HG02970 (cell line): ENCODE measurements around the gene DENND5B.
"Not testable (repeated sequence)": the region's sequence is repeated elsewhere in the genome, so short reads cannot be mapped to it uniquely, and the experiment has no call there.

ENCODE experiments used
- ATAC-seq: cut with Tn5 transposase; IDR thresholded peaks from one replicate; pipeline ENCODE4 v1.9.1; 2021; ENCODE audit warnings: mild to moderate bottlenecking, moderate library complexity, moderate number of reproducible peaks; ENCODE audit not compliant: unreplicated experiment, low FRiP score

DENND5B gene

DNA sequence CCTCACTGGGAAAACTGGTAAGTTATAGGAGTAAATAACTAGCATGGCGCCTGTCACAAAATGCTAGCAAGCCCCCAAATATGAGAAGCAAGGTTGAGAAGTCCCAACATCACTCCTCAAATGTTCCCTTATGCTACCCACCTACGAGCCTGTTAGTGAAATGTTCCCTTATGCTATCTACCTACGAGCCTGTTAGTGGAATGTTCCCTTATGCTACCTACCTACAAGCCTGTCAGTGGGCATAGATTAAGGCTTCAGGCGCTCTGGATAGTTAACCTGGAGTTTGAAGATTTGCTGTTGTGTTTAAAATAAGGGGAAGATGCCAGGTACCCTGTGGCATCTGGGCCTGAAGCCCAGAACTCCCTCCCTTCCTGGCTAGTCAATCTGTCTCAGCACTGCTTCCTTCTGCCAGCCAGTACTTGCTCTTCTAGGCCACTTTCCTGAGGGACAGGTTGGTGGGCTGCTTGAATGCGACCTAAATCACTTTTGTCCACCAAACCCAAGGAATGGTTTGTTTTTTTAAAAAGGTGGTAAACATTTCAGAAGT, 197.9 kb downstream of the DENND5B start:
- ATAC-seq, result no peak

DNA sequence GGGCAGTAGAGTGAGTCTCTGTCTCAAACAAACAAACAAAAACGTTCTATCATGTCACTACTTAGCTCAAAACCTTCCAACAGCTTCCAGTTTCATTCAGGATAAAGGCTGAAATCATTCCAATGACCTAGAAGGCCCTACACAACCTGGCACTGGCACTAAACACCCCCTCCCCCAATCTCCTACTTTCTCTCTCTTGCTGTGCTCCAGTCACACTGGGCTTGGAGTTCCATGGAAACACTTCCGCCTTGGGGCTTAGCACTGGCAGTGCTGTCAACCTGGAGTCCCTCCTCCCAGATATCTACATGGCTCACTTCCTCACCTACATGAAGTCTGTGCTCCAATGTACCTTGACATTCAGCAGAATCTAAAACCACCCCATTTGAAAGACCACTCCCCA, 199.9 kb downstream of the DENND5B start:
- no peak for ATAC-seq

GRCh38 chr12:31388713-31389112, 202.2 kb downstream of the DENND5B start:
- no peak for ATAC-seq

- ATAC-seq, result no peak
Measured at GRCh38 chr12:31387466-31387865, 203.5 kb downstream of the DENND5B start.

DNA sequence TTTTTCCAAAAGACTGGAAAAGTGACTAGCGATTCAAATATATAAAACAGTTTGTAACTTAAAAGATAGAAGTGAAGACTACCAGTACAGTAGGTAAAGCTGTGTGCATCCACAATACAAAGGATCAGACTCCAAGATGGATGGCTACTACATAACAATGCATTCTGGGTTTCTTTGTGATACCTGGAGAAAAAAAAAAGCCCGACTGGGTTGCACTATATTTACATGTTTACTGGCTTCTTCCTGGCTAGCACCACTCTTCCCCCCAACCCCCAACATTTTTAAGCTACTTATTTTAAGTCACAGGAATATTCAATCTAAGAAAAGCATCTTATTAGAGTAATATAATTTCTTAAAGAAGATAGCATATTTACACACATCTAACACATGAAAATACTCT, 203.9 kb downstream of the DENND5B start:
- ATAC-seq, result no peak

GRCh38 chr12:31386364-31386777, 204.6 kb downstream of the DENND5B start:
- no peak for ATAC-seq

DNA sequence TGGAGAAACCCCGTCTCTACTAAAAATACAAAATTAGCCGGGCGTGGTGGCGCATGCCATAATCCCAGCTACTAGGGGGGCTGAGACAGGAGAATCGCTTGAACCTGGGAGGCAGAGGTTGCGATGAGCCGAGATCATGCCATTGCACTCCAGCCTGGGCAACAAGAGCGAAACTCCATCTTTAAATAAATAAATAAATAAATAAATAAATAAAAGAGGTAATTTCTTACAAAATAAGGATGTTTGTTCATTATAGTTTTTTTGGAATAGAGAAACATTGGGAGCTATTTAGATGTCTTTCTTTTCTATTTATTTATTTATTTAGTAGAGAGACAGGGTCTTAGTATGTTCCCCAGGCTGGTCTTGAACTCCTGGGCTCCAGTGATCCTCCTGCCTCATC, 213.7 kb downstream of the DENND5B start:
- ATAC-seq, result not testable (repeated sequence)

DNA sequence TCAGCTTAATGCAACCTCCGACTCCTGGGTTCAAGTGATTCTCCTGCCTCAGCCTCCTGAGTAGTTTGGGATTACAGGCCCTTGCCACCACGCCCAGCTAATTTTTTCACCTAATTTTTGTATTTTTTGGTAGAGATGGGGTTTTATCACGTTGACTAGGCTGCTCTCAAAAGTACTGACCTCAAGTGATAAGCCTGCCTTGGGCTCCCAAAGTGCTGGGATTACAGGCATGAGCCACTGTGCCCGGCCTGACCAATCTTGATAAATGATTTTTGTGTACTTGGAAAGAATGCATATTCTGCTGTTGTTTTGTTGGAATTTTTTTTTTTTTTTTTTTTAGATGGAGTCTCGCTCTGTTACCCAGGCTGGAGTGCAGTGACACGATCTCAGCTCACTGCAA, 215.5 kb downstream of the DENND5B start:
- ATAC-seq, result not testable (repeated sequence)

DNA sequence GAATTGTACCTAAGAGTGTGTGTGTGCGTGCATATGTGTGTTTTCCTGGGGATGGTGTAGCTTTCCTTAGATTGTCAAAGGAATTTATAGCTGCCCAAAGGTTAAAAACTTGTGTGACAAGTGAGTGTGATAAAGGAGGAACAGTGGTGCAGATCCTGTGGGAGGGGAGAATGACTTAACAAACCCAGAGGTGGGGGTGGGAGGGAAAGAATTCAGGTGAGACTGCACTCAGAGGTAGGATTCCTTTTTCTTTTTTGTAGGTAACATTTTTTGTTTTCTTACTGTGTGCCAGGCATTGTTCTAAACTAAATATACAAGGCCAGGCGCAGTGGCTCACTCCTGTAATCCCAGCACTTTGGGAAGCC, 219.7 kb downstream of the DENND5B start:
- ATAC-seq, result no peak

- ATAC-seq, result no peak
Measured at GRCh38 chr12:31370531-31371255, 220.2 kb downstream of the DENND5B start.

GRCh38 chr12:31369712-31370521, 221.0 kb downstream of the DENND5B start:
- no peak for ATAC-seq

DNA sequence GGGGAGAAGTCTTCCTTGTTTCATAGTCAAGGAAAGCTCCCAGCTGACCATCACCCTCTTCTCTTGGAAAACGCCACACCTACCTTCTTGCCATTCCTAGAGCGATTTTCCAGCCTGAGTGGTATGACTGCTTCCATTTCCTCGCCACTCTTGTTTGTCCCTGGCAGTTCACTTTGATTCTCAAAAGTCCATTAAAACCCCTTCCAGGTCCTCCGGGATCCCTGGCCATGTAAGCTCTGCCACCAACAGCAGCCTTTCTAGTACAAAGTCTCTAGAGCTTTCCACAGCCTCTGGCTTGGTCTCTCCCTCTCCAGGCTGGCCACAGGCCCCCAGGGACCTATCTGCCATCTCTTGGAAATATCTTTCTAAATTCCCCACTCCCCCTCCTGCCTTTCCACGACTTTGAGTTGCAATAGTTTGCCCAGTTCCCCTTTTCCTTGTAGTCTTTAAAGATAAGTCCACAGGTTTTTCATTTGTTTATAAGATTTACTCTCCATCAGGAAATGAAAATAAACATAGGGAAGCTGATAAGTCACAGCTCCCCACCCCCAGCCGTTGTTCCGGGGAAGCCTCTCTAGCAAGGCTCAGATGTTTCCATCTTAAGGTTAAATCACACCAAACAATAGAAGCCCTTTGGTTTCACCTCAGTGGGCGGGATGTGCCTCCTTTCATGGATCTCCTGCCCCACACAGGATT, 222.1 kb downstream of the DENND5B start:
- no peak for ATAC-seq

GRCh38 chr12:31366104-31366621, 224.8 kb downstream of the DENND5B start:
- no peak for ATAC-seq

DNA sequence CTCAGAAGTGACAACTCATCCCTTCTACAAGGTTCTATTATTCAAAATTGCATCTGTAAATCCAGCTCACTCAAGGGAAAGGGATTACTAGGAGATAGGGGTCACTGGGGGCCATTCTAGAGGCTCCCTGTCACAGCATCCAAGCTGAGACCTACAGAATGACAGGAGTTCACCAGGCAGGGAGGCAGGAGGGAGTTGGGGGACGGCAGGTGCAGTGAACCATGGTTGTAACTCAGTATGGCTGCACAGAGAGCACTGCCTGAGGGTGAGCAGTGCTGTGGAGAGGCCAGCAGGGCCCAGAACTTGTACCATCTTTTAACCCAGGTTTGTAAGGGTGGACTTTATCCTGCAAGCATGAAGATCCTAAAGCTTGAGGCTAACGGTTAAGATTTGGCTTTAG, 227.1 kb downstream of the DENND5B start:
- ATAC-seq, result no peak

- no peak for ATAC-seq
Measured at GRCh38 chr12:31363416-31363809, 227.5 kb downstream of the DENND5B start.

DNA sequence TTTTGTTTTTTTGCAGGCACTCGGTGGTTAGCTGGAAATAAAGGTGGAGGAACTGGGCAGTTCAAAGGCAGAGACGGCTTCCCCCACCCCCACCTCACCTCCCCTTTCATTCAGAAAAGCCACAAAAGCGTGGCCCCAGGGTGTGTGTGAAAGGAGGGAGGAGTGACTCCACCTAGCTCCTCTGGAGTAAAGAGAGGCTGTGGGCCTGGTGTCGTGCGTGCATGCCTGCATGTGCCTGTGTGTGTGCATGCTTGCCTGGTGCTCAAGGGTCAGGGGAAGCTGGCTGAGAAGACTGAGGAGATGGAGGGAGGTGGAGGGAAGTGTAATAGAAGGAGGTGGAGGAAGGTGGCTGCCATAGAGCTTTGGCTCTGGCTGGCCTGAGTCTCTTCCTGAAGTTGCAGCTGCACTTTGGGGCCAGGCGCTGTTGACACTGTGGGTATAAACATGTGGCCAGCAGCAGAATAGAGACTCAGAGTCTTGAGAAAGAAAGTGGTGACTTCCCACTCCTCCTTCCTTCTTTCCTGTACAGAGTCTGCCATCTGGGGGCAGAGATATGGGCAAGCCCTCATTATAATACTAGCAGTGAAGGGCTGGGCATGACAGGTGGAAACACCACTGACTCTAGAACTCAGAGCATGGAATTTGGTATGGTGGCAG, 228.0 kb downstream of the DENND5B start:
- ATAC-seq, result no peak

GRCh38 chr12:31362115-31362758, 228.7 kb downstream of the DENND5B start:
- ATAC-seq, result no peak

GRCh38 chr12:31361730-31362114, 229.2 kb downstream of the DENND5B start:
- ATAC-seq, result no peak

- no peak for ATAC-seq
Measured at GRCh38 chr12:31355747-31356107, 235.2 kb downstream of the DENND5B start.
